Tibial artery (tissue), 4 donors: ENCODE measurements around the gene PLA2G12A.

Source experiments
- DNase-seq, 2 donors: peaks; one replicate each; pipeline ENCODE4 v3.0.0-alpha.2; 2019
- H3K27ac ChIP-seq, 2 donors: fragments of 200-600 bp; sonication (generic) in 1 of 2; 1 replicate in 1 of 2; 2 replicates in 1 of 2; pipeline ENCODE4 v1.5.1; 2018 to 2019; ENCODE audit warnings: mild to moderate bottlenecking in 1 of 2
- H3K27me3 ChIP-seq, 2 donors: fragments of 200-600 bp; sonication (generic) in 1 of 2; one replicate each; pipeline versions ENCODE4 v1.5.1 to v1.6.0; 2016 to 2019
- H3K36me3 ChIP-seq, 3 donors: fragments of 200-600 bp; sonication (generic) in 2 of 3; one replicate each; pipeline ENCODE4 v1.5.1; 2016 to 2019; ENCODE audit warnings: mild to moderate bottlenecking in 2 of 3
- H3K4me1 ChIP-seq, 4 donors: fragments of 200-600 bp; sonication (generic) in 2 of 4; 1 replicate in 3 of 4; 2 replicates in 1 of 4; pipeline ENCODE4 v1.5.1; 2016 to 2019
- H3K4me3 ChIP-seq, 2 donors: fragments of 200-600 bp; sonication (generic) in 1 of 2; 1 replicate in 1 of 2; 2 replicates in 1 of 2; pipeline ENCODE4 v1.5.1; 2018 to 2019; ENCODE audit warnings: mild to moderate bottlenecking in 2 of 2
- H3K9me3 ChIP-seq, 3 donors: fragments of 200-600 bp; sonication (generic) in 1 of 3; one replicate each; pipeline ENCODE4 v1.5.1; 2016 to 2019
- CTCF ChIP-seq, 2 experiments: fragments of 200-600 bp in 1 of 2; fragments of 450-650 bp in 1 of 2; IDR thresholded peaks; one replicate each; pipeline ENCODE4 v1.5.1; 2017 to 2019; ENCODE audit warnings: antibody characterized with exemption in 2 of 2, mild to moderate bottlenecking in 1 of 2, moderate library complexity in 1 of 2
- intact Hi-C: fragments of 100-400 bp; cut with DNase I; formaldehyde crosslinking; loops from one replicate; pipeline ENCODE4 v1.15.0; 2023; ENCODE audit warnings: low total_unique reads

PLA2G12A gene

GRCh38 chr4:109748114-109748513, 18.2 kb upstream of the PLA2G12A start:
- intact Hi-C loops: no loop called here
- no peak overlapping the region for H3K27ac ChIP-seq
- no peaks in the 10 kb centered on the region for H3K4me1 ChIP-seq
- H3K9me3 ChIP-seq: no peaks in the 10 kb centered on the region
- H3K27me3 ChIP-seq: no peaks in the 10 kb centered on the region
- DNase-seq: no peak
- TF ChIP-seq CTCF (IDR thresholded peaks at IDR 0.05): no peak
- no peaks in the 10 kb centered on the region for H3K36me3 ChIP-seq
- no peak overlapping the region for H3K4me3 ChIP-seq

- no peak overlapping the region for H3K4me3 ChIP-seq
- DNase-seq: no peak
- no peak for TF ChIP-seq CTCF (IDR thresholded peaks at IDR 0.05)
Measured at GRCh38 chr4:109746728-109747127, 16.9 kb upstream of the PLA2G12A start.

GRCh38 chr4:109745830-109746229, 16.0 kb upstream of the PLA2G12A start:
- Histone ChIP-seq H3K27me3 (no peaks in the 10 kb centered on the region), H3K36me3 (no peaks in the 10 kb centered on the region), H3K4me1 (no peaks in the 10 kb centered on the region), H3K27ac (no peak overlapping the region), H3K4me3 (no peak overlapping the region), H3K9me3 (no peaks in the 10 kb centered on the region)
- no peak for TF ChIP-seq CTCF (IDR thresholded peaks at IDR 0.05)
- intact Hi-C loops: no loop called here
- no peak for DNase-seq

More at GRCh38 chr4:109746728-109747127, 16.9 kb upstream of the PLA2G12A start:
- no peak overlapping the region for H3K27ac ChIP-seq
- no peaks in the 10 kb centered on the region for H3K9me3 ChIP-seq
- intact Hi-C loops: no loop called here
- no peaks in the 10 kb centered on the region for H3K36me3 ChIP-seq
- H3K27me3 ChIP-seq: no peaks in the 10 kb centered on the region
- no peaks in the 10 kb centered on the region for H3K4me1 ChIP-seq

GRCh38 chr4:109739547-109739946, 9.7 kb upstream of the PLA2G12A start:
- no peak for DNase-seq
- Histone ChIP-seq H3K9me3 (no peaks in the 10 kb centered on the region), H3K4me3 (no peak overlapping the region), H3K36me3 (no peaks in the 10 kb centered on the region), H3K4me1 (no peaks in the 10 kb centered on the region), H3K27ac (no peak overlapping the region), H3K27me3 (peaks cover 0 to 5% of the 10 kb centered on the region in 2 donors)
- no peak for TF ChIP-seq CTCF (IDR thresholded peaks at IDR 0.05)
- intact Hi-C loops: no loop called here

GRCh38 chr4:109738104-109738872, 8.4 kb upstream of the PLA2G12A start:
- no peak for TF ChIP-seq CTCF (IDR thresholded peaks at IDR 0.05)
- intact Hi-C loops: no loop called here
- DNase-seq: no peak
- no peaks in the 10 kb centered on the region for H3K4me1 ChIP-seq
- no peak overlapping the region for H3K4me3 ChIP-seq
- no peaks in the 10 kb centered on the region for H3K9me3 ChIP-seq
- H3K36me3 ChIP-seq: no peaks in the 10 kb centered on the region
- no peak overlapping the region for H3K27ac ChIP-seq
- H3K27me3 ChIP-seq: peaks cover 0 to 5% of the 10 kb centered on the region in 2 donors
